Stomach (tissue), 9 donors: ENCODE measurements around the gene ZNF302. TPM values are rescaled to one million over a fixed set of nuclear protein-coding genes. Genes with fewer than 3 reads are reported as not detected.

Experiments used
- DNase-seq, 2 donors: peaks; one replicate each; pipeline versions ENCODE4 v3.0.0 to v3.0.0-alpha.2; 2013 to 2019
- H3K27ac ChIP-seq, 5 donors: fragments of 200-600 bp in 4 of 5; sonication (generic) in 4 of 5; one replicate each; pipeline ENCODE4 v1.5.1; 2013 to 2019; ENCODE audit warnings: mild to moderate bottlenecking in 1 of 5, moderate library complexity in 1 of 5
- H3K27me3 ChIP-seq, 3 donors: fragments of 200-600 bp; sonication (generic); one replicate each; pipeline ENCODE4 v1.5.1; 2017 to 2019; ENCODE audit warnings: mixed run types in 1 of 3
- H3K36me3 ChIP-seq, 4 donors: fragments of 200-600 bp; sonication (generic); 1 replicate in 3 of 4; 2 replicates in 1 of 4; pipeline ENCODE4 v1.5.1; 2016 to 2019
- H3K4me1 ChIP-seq, 4 donors: fragments of 200-600 bp; sonication (generic); one replicate each; pipeline ENCODE4 v1.5.1; 2016 to 2019
- H3K4me3 ChIP-seq, 4 donors: fragments of 200-600 bp; sonication (generic) in 3 of 4; one replicate each; pipeline ENCODE4 v1.5.1; 2016 to 2019; ENCODE audit warnings: mild to moderate bottlenecking in 1 of 4
- H3K9me3 ChIP-seq, 4 donors: fragments of 200-600 bp; sonication (generic); one replicate each; pipeline ENCODE4 v1.5.1; 2016 to 2019
- EP300 ChIP-seq: sonication (generic); formaldehyde crosslinking; IDR thresholded peaks from one replicate; pipeline ENCODE4 v1.6.1; 2017; ENCODE audit warnings: antibody characterized with exemption
- POLR2A ChIP-seq, 4 donors: fragments of 450-650 bp; IDR thresholded peaks; one replicate each; pipeline ENCODE4 v1.6.1; 2016; ENCODE audit warnings: antibody characterized with exemption in 4 of 4, control low read depth in 2 of 4, mild to moderate bottlenecking in 1 of 4, moderate library complexity in 1 of 4
- POLR2AphosphoS5 ChIP-seq, 3 donors: sonication (generic); formaldehyde crosslinking; IDR thresholded peaks; one replicate each; pipeline ENCODE4 v1.6.1; 2016; ENCODE audit warnings: antibody characterized with exemption in 3 of 3
- WGBS, 5 donors: extraction: QIAGEN DNeasy Blood & Tissue Kit in 3 of 5; methylation state at CpG; one replicate each; pipeline versions ENCODE4 v1.1.5 to v1.1.7; 2013 to 2018; 5-methylcytosine and 5-hydroxymethylcytosine counted together
- intact Hi-C: fragments of 100-400 bp; cut with DNase I; formaldehyde crosslinking; loops from one replicate; pipeline ENCODE4 v1.15.1; 2023; ENCODE audit warnings: low total_unique reads
- polyA plus RNA-seq, 3 donors: library from polyadenylated mRNA; stranded (reverse); fragments of 200-250 nt; gene quantifications; one replicate each; pipeline ENCODE4 v1.2.3, GENCODE V29; 2013
- total RNA-seq, 5 donors: library from RNA; depleted of rRNA; stranded (reverse); fragments of >200 nt; gene quantifications; one replicate each; pipeline versions ENCODE4 v1.1.0 to v1.2.3, GENCODE V29; 2014 to 2016
- TF ChIP-seq, protein P1 (sequence below), 7 experiments: fragments of 450-650 bp in 4 of 7; fragments of 200-600 bp in 3 of 7; sonication (generic) in 3 of 7; IDR thresholded peaks; one replicate each; pipeline ENCODE4 v1.5.1; 2016 to 2019; ENCODE audit warnings: antibody characterized with exemption in 7 of 7, control low read depth in 2 of 7, mild to moderate bottlenecking in 1 of 7
- donor health status: healthy with polysubstance abuse.
- donor health status: Bipolar disorder and iron deficiency.
- donor health status: healthy.

The ZNF302 gene
- total and polyA plus RNA-seq, 8 donors, result 10.1 to 92.4 (median 16.6) TPM

- WGBS, 5 donors, result 45 to 62% (median 55%) methylated on average over 2 of the region's 2 CpGs
- H3K4me1 ChIP-seq, result no peaks in the 10 kb centered on the region
- H3K27ac ChIP-seq, result no peak overlapping the region
- H3K36me3 ChIP-seq, result no peaks in the 10 kb centered on the region
- H3K9me3 ChIP-seq, result peaks cover 0 to 31% (median 20%) of the 10 kb centered on the region in 4 donors
- no peak overlapping the region for H3K4me3 ChIP-seq
- H3K27me3 ChIP-seq, result no peaks in the 10 kb centered on the region
- intact Hi-C loops, result no loop called here
- no peak for DNase-seq
- TF ChIP-seq POLR2A (IDR thresholded peaks at IDR 0.05) (no peak), POLR2AphosphoS5 (IDR thresholded peaks at IDR 0.05) (no peak), EP300 (no peak)
- TF ChIP-seq, protein P1, sequence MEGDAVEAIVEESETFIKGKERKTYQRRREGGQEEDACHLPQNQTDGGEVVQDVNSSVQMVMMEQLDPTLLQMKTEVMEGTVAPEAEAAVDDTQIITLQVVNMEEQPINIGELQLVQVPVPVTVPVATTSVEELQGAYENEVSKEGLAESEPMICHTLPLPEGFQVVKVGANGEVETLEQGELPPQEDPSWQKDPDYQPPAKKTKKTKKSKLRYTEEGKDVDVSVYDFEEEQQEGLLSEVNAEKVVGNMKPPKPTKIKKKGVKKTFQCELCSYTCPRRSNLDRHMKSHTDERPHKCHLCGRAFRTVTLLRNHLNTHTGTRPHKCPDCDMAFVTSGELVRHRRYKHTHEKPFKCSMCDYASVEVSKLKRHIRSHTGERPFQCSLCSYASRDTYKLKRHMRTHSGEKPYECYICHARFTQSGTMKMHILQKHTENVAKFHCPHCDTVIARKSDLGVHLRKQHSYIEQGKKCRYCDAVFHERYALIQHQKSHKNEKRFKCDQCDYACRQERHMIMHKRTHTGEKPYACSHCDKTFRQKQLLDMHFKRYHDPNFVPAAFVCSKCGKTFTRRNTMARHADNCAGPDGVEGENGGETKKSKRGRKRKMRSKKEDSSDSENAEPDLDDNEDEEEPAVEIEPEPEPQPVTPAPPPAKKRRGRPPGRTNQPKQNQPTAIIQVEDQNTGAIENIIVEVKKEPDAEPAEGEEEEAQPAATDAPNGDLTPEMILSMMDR (IDR thresholded peaks at IDR 0.05), result no peak
These were observed 15.1 kb downstream of the ZNF302 start for GRCh38 chr19:34692549-34692948.

DNA sequence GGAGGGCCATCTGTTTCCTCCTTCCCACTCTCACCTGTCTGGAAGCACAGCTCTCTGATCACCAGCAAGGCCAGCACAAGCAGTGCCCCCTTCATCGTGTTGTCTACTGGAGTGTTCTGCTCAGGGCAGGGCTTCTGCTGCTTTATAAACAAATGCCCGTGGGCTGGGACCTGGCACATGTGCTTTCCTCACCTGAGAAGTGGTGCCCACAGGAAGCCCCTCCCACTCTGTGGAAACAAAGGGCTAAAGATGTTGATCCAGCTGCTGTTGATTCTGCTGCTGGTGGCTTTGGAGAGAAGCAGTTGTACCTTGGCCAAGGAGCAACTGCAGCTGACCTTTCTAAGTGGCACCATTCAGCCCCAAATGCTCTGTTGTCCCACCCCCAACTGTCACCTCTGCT lies 30.2 kb downstream of the ZNF302 start:
- intact Hi-C loops, result no loop called here
- WGBS, 5 donors, result 34 to 59% (median 45%) methylated on average over 2 of the region's 2 CpGs
- Histone ChIP-seq H3K9me3 (peaks cover 0 to 27% (median 15%) of the 10 kb centered on the region in 4 donors), H3K36me3 (no peaks in the 10 kb centered on the region), H3K27ac (no peak overlapping the region), H3K27me3 (no peaks in the 10 kb centered on the region), H3K4me3 (no peak overlapping the region), H3K4me1 (no peaks in the 10 kb centered on the region)
- no peak for DNase-seq
- TF ChIP-seq POLR2AphosphoS5 (IDR thresholded peaks at IDR 0.05), result no peak
- TF ChIP-seq, protein P1 (IDR thresholded peaks at IDR 0.05), result no peak
- TF ChIP-seq POLR2A (IDR thresholded peaks at IDR 0.05), result no peak
- no peak for TF ChIP-seq EP300

- H3K4me3 ChIP-seq, result no peak overlapping the region
- H3K36me3 ChIP-seq, result no peaks in the 10 kb centered on the region
- WGBS, 5 donors, result 59 to 68% (median 62%) methylated on average over 6 of the region's 6 CpGs
- H3K9me3 ChIP-seq, result peaks cover 0 to 28% (median 18%) of the 10 kb centered on the region in 4 donors
- intact Hi-C loops, result loop anchor here (2.0 kb wide), 1 partner anchor 73 kb away; no protein-coding TSS in a partner anchor
- no peak for DNase-seq
- H3K4me1 ChIP-seq, result no peaks in the 10 kb centered on the region
- TF ChIP-seq, protein P1 (IDR thresholded peaks at IDR 0.05), result no peak
- TF ChIP-seq POLR2A (IDR thresholded peaks at IDR 0.05), result no peak
- TF ChIP-seq POLR2AphosphoS5 (IDR thresholded peaks at IDR 0.05), result no peak
- no peak for TF ChIP-seq EP300
- H3K27me3 ChIP-seq, result peaks cover 0 to 7% (median 0%) of the 10 kb centered on the region in 3 donors
- H3K27ac ChIP-seq, result no peak overlapping the region
These were observed 34.4 kb downstream of the ZNF302 start for GRCh38 chr19:34711890-34712289.

- intact Hi-C loops, result loop anchor here (2.0 kb wide), 1 partner anchor 74 kb away; no protein-coding TSS in a partner anchor
- 33 to 36% (median 35%) methylated on average over 11 of the region's 11 CpGs for WGBS, 5 donors
- peak; percentile 52 to 87 for DNase-seq
These were observed 35.1 kb downstream of the ZNF302 start for GRCh38 chr19:34712395-34713261.

More at GRCh38 chr19:34712395-34713261, 35.1 kb downstream of the ZNF302 start:
- Histone ChIP-seq H3K36me3 (no peaks in the 10 kb centered on the region), H3K27me3 (peaks cover 0 to 7% (median 0%) of the 10 kb centered on the region in 3 donors), H3K27ac (no peak overlapping the region), H3K9me3 (peaks cover 0 to 20% (median 12%) of the 10 kb centered on the region in 4 donors), H3K4me1 (no peaks in the 10 kb centered on the region), H3K4me3 (no peak overlapping the region)
- TF ChIP-seq, protein P1 (IDR thresholded peaks at IDR 0.05), result peak in 5 of 7 experiments; percentile 56 to 90 (median 80)
- TF ChIP-seq POLR2AphosphoS5 (IDR thresholded peaks at IDR 0.05) (peak in 1 of 3 donors; percentile 57), EP300 (no peak)
